HL-60 (cell line): ENCODE results near the gene ASTN2.

ENCODE experiments used
- DNase-seq, 2 experiments: peaks; one replicate each; pipeline ENCODE4 v3.0.0-alpha.2; 2010 to 2020; ENCODE audit warnings: low read depth in 1 of 2, low spot score in 1 of 2
- H3K27ac ChIP-seq: fragments of 250-450 bp; sonication (Bioruptor Pico); replicated peaks from 2 replicates; pipeline ENCODE4 v1.5.1; 2020; ENCODE audit warnings: mild to moderate bottlenecking, moderate library complexity
- H3K27me3 ChIP-seq: fragments of 250-450 bp; sonication (Bioruptor Pico); 2 replicates; pipeline ENCODE4 v1.5.1; 2021; ENCODE audit warnings: mild to moderate bottlenecking, moderate library complexity; ENCODE audit not compliant: insufficient read depth, poor library complexity, severe bottlenecking
- H3K4me3 ChIP-seq: replicated peaks from 2 replicates; pipeline ENCODE4 v1.5.1; 2011; ENCODE audit warnings: mild to moderate bottlenecking, control low read depth, low read length; ENCODE audit not compliant: insufficient read depth
- GABPA ChIP-seq: IDR thresholded peaks from 2 replicates; pipeline ENCODE4 v1.6.1; 2012; ENCODE audit warnings: low read depth
- POLR2AphosphoS5 ChIP-seq: IDR thresholded peaks from 2 replicates; pipeline ENCODE4 v1.6.1; 2012; ENCODE audit warnings: low read depth
- SPI1 ChIP-seq: IDR thresholded peaks from 2 replicates; pipeline ENCODE4 v1.6.1; 2012; ENCODE audit warnings: low read depth, mild to moderate bottlenecking, borderline replicate concordance
- TF ChIP-seq, protein P1 (sequence below): IDR thresholded peaks from 2 replicates; pipeline ENCODE4 v1.6.1; 2012; ENCODE audit warnings: low read depth; ENCODE audit not compliant: insufficient replicate concordance
- TF ChIP-seq, protein P2 (sequence below): IDR thresholded peaks from one replicate; pipeline ENCODE4 v1.5.1; 2011; ENCODE audit warnings: low read length, control low read depth, inconsistent platforms; ENCODE audit not compliant: insufficient read depth

ASTN2 gene

DNA sequence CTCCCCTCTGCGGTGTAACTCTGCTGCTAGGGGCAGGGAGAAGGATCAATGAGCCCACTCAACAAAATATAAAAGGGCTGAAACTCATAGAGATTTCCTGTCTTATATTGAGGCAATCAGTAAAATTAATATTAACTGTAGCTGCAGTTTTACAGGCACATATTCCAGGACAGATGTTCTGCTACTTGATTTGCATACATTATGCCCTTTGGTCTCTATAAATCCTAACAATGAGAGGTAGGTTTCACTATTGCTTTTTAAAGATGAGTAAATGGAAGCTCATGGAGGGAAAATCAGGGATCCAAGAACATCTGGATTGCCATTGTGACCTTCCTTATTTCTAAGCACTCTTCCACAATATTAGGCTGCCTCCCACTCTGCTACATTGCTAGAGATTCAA is 751.3 kb downstream of the ASTN2 start:
- H3K4me3 ChIP-seq = no peak overlapping the region
- TF ChIP-seq POLR2AphosphoS5 (no peak), SPI1 (no peak), GABPA (no peak)
- TF ChIP-seq, protein P1, sequence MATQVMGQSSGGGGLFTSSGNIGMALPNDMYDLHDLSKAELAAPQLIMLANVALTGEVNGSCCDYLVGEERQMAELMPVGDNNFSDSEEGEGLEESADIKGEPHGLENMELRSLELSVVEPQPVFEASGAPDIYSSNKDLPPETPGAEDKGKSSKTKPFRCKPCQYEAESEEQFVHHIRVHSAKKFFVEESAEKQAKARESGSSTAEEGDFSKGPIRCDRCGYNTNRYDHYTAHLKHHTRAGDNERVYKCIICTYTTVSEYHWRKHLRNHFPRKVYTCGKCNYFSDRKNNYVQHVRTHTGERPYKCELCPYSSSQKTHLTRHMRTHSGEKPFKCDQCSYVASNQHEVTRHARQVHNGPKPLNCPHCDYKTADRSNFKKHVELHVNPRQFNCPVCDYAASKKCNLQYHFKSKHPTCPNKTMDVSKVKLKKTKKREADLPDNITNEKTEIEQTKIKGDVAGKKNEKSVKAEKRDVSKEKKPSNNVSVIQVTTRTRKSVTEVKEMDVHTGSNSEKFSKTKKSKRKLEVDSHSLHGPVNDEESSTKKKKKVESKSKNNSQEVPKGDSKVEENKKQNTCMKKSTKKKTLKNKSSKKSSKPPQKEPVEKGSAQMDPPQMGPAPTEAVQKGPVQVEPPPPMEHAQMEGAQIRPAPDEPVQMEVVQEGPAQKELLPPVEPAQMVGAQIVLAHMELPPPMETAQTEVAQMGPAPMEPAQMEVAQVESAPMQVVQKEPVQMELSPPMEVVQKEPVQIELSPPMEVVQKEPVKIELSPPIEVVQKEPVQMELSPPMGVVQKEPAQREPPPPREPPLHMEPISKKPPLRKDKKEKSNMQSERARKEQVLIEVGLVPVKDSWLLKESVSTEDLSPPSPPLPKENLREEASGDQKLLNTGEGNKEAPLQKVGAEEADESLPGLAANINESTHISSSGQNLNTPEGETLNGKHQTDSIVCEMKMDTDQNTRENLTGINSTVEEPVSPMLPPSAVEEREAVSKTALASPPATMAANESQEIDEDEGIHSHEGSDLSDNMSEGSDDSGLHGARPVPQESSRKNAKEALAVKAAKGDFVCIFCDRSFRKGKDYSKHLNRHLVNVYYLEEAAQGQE = no peak
- TF ChIP-seq, protein P2, sequence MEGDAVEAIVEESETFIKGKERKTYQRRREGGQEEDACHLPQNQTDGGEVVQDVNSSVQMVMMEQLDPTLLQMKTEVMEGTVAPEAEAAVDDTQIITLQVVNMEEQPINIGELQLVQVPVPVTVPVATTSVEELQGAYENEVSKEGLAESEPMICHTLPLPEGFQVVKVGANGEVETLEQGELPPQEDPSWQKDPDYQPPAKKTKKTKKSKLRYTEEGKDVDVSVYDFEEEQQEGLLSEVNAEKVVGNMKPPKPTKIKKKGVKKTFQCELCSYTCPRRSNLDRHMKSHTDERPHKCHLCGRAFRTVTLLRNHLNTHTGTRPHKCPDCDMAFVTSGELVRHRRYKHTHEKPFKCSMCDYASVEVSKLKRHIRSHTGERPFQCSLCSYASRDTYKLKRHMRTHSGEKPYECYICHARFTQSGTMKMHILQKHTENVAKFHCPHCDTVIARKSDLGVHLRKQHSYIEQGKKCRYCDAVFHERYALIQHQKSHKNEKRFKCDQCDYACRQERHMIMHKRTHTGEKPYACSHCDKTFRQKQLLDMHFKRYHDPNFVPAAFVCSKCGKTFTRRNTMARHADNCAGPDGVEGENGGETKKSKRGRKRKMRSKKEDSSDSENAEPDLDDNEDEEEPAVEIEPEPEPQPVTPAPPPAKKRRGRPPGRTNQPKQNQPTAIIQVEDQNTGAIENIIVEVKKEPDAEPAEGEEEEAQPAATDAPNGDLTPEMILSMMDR = no peak
- no peaks in the 10 kb centered on the region for H3K27me3 ChIP-seq
- no peak overlapping the region for H3K27ac ChIP-seq
- DNase-seq = no peak

DNA sequence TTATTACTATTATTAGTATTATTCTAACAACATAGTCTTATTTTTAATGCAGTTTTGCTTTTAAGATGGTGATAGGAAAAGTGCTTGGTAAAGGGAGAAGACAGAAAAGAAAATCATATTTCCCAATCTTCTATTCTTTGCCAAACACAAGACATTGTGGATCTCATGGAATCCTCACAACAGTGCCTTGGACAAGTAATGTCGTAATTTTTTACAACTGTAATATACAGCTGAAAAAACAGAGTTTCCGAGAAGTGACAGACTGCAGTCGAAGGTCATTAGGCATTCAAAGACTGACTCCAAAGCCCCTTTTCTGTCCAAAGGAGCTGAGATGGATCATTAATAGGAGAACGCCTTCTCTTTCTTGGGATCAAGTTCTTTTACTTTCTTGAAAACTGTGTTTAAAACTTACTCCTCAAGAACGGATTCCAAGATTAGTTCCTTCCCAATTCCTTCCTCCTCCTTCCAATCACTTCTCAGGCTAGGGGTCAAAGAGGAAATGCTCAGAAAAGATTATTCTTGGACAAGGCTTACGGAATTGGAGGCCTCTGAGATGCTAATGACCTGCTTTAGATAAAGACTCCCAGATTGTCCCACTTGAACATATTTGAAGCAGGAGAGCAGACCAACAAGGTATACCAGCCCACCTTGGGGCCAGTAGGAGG is 752.1 kb downstream of the ASTN2 start:
- no peak for DNase-seq
- no peaks in the 10 kb centered on the region for H3K27me3 ChIP-seq
- H3K4me3 ChIP-seq = no peak overlapping the region
- no peak overlapping the region for H3K27ac ChIP-seq
- TF ChIP-seq, protein P2 = no peak
- TF ChIP-seq GABPA = no peak
- TF ChIP-seq POLR2AphosphoS5 = no peak
- TF ChIP-seq, protein P1 = no peak
- no peak for TF ChIP-seq SPI1

DNA sequence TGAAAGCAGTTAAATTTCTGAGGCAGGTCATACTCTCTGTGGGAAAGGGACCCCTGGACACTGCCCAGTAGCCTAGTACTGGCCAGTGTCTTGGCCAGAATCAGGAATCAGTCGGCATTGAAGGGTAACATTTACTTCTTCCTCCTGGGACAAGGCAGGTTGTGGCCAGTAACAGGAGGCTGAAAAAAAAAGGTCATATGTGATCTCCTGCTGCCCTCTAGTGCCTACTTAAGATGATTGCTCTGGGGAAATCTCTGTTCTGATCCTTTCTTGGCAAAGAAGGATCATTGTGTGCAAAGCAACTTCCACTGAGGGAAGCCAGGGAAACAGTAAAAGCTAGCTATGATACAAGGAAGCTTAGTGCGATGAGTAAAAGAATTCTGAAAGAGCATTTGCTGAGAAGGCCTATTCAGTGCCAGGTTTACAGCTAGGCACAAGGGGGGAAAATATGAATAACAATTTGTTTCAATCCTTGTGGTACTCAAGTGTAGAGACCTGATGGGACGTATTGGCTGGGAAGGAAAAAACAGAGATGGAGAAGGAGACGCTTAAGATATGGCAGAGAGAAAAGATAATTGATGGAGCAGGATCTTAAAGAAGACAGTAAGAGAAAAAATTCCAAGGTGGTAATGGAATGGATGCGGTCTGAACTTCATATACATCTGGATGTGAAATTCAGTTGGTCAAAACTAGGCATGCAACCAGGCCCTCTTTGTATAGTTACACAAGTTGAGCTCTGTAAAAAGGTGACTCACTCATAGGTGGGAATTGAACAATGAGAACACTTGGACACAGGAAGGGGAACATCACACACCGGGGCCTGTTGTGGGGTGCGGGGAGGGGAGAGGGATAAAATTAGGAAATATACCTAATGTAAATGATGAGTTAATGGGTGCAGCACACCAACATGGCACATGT is 753.6 kb downstream of the ASTN2 start:
- H3K27me3 ChIP-seq = no peaks in the 10 kb centered on the region
- no peak overlapping the region for H3K27ac ChIP-seq
- no peak overlapping the region for H3K4me3 ChIP-seq
- peak; percentile 12 to 20 for DNase-seq
- TF ChIP-seq, protein P2 = peak; percentile 39
- TF ChIP-seq SPI1 = no peak
